Adrenal gland (tissue), 12 donors: ENCODE data around the gene ERN1. TPM values are rescaled to one million over a fixed set of nuclear protein-coding genes. Genes with fewer than 3 reads are reported as not detected.
A peak's percentile ranks its signal among the peaks of the same experiment; 100 is the strongest.

Source experiments
- DNase-seq, 7 donors: peaks; one replicate each; pipeline ENCODE4 v3.0.0-alpha.2; 2019 to 2020
- H3K27ac ChIP-seq, 5 donors: fragments of 200-600 bp; sonication (generic) in 4 of 5; 1 replicate in 3 of 5; 2 replicates in 2 of 5; pipeline versions ENCODE4 v1.5.1 to v1.8.0; 2016 to 2020; ENCODE audit warnings: mild to moderate bottlenecking in 1 of 5
- H3K27me3 ChIP-seq: fragments of 200-600 bp; 2 replicates; pipeline ENCODE4 v1.8.0; 2021
- H3K36me3 ChIP-seq, 2 donors: fragments of 200-600 bp; replicated peaks in 1 of 2; 1 replicate in 1 of 2; 2 replicates in 1 of 2; pipeline versions ENCODE4 v1.5.1 to v1.8.0; 2018 to 2022
- H3K4me1 ChIP-seq, 2 donors: fragments of 200-600 bp; replicated peaks in 1 of 2; 1 replicate in 1 of 2; 2 replicates in 1 of 2; pipeline versions ENCODE4 v1.5.1 to v1.8.0; 2018 to 2021
- H3K4me3 ChIP-seq, 4 donors: fragments of 200-600 bp; sonication (generic) in 3 of 4; one replicate each; pipeline ENCODE4 v1.5.1; 2016 to 2018
- H3K9me3 ChIP-seq, 3 donors: fragments of 200-600 bp; sonication (generic) in 1 of 3; replicated peaks in 1 of 3; 1 replicate in 2 of 3; 2 replicates in 1 of 3; pipeline versions ENCODE4 v1.5.1 to v1.8.0; 2016 to 2021
- POLR2A ChIP-seq, 2 donors: fragments of 450-650 bp; IDR thresholded peaks; one replicate each; pipeline ENCODE4 v1.6.1; 2017; ENCODE audit warnings: antibody characterized with exemption in 2 of 2, mild to moderate bottlenecking in 2 of 2, moderate library complexity in 1 of 2
- WGBS, 4 donors: extraction: QIAGEN DNeasy Blood & Tissue Kit in 2 of 4; methylation state at CpG; one replicate each; pipeline versions ENCODE4 v1.1.5 to v1.1.7; 2013 to 2017; 5-methylcytosine and 5-hydroxymethylcytosine counted together
- intact Hi-C, 2 donors: fragments of 100-400 bp; cut with DNase I; formaldehyde crosslinking; loops; one replicate each; pipeline versions ENCODE4 v1.14.1 to v1.15.0; 2022 to 2023
- polyA plus RNA-seq, 3 donors: library from polyadenylated mRNA; stranded (reverse); fragments of 200-250 nt in 2 of 3; fragments of 350-450 nt in 1 of 3; fragmentation: Illumina TruSeq in 1 of 3; extraction: RNeasy Lipid Tissue Mini Kit (QIAGEN cat#74804) in 1 of 3; gene quantifications; one replicate each; pipeline ENCODE4 v1.2.3, GENCODE V29; 2013 to 2014
- total RNA-seq, 9 donors: library from RNA; depleted of rRNA in 4 of 9; stranded (reverse); fragments of >200 nt in 4 of 9; fragments of 120-200 nt in 1 of 9; fragmentation: NEBNext Ultra II Directional in 1 of 9; extraction: Animal tissue kit (Norgen Biotek cat#: 25700) in 1 of 9; gene quantifications; one replicate each; pipeline versions ENCODE4 v1.1.0 to v1.2.4, GENCODE V29; 2013 to 2023
- TF ChIP-seq, protein P1 (sequence below), 6 experiments: fragments of 450-650 bp in 4 of 6; fragments of 200-600 bp in 2 of 6; sonication (generic) in 1 of 6; IDR thresholded peaks; 1 replicate in 5 of 6; 2 replicates in 1 of 6; pipeline versions ENCODE4 v1.5.1 to v1.8.0; 2016 to 2021; ENCODE audit warnings: antibody characterized with exemption in 6 of 6, mild to moderate bottlenecking in 2 of 6, moderate library complexity in 1 of 6
- donor health status: healthy with polysubstance abuse.
- donor health status: Bipolar disorder and iron deficiency.
- donor health status: DM: yes; HTN: yes; CAD: no.
- donor health status: DM: no; HTN: no; CAD: no.
- donor health status: DM: no; HTN: no; CAD: no.
- donor health status: DM: yes; HTN: yes; CAD: no.

The ERN1 gene
- total and polyA plus RNA-seq, 12 donors: 31.9 to 205 (median 63.1) TPM

DNA sequence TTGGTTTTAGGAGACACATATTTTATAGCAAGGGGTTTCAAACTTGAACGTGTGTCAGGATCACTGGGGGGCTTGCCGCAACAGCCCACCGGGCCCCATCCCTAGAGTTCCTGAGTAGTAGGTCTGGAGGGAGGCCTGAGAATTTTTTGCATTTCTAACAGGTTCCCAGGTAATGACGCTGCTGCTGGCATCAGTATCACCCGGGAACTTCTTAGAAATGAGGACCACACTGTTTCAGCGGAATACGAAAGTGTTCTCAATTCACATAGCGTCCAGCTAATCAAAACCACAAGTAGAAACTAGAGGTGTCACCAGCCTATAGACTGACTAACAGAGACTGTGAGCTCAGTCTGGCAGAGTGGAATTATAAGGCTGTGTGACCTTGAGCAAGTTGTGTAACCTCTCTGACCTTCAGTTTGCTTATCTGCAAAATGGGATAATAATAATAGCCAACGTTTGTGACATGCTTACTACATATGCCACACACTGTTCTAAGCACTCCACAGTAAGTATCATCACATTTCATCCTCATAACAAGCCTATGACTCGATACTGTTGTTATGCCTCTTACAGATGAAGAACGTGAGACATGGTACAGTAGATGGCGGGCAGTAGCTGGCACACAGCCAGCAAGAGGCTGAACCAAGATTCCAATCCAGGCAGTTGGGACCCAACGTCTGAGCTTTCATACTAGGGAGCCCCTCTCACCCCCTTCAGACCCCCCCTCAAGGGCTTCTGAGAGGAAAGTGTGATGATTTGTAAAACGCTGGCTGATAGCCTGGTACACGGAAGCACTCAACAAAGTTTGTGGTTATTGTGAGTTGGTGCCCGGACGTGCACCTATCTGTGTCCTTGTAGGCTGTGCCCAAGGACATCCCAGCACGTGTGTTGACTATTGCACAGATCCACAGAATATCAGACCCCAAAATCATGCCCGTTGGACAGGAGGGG is 104.9 kb downstream of the ERN1 start:
- TF ChIP-seq POLR2A (IDR thresholded peaks at IDR 0.05): no peak
- TF ChIP-seq, protein P1, sequence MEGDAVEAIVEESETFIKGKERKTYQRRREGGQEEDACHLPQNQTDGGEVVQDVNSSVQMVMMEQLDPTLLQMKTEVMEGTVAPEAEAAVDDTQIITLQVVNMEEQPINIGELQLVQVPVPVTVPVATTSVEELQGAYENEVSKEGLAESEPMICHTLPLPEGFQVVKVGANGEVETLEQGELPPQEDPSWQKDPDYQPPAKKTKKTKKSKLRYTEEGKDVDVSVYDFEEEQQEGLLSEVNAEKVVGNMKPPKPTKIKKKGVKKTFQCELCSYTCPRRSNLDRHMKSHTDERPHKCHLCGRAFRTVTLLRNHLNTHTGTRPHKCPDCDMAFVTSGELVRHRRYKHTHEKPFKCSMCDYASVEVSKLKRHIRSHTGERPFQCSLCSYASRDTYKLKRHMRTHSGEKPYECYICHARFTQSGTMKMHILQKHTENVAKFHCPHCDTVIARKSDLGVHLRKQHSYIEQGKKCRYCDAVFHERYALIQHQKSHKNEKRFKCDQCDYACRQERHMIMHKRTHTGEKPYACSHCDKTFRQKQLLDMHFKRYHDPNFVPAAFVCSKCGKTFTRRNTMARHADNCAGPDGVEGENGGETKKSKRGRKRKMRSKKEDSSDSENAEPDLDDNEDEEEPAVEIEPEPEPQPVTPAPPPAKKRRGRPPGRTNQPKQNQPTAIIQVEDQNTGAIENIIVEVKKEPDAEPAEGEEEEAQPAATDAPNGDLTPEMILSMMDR (IDR thresholded peaks at IDR 0.05): no peak
- intact Hi-C loops: loop anchor here (2.0 to 10.0 kb wide), 3 partner anchors 106 to 110 kb away; partner anchors contain the start of genes GH1 (in 2 of the 2), CSHL1 (in 1 of the 2) and ERN1 (in 1 of the 2)
- H3K27ac ChIP-seq: peak overlapping the region in 3 of 5 donors; percentile 28 to 56 (median 39)
- H3K36me3 ChIP-seq: no peaks in the 10 kb centered on the region
- no peaks in the 10 kb centered on the region for H3K9me3 ChIP-seq
- H3K4me3 ChIP-seq: peak overlapping the region in 1 of 4 donors; percentile 35
- peak in 5 of 7 donors; percentile 38 to 67 (median 51) for DNase-seq
- H3K27me3 ChIP-seq: no peaks in the 10 kb centered on the region
- H3K4me1 ChIP-seq: peaks cover 0 to 10% of the 10 kb centered on the region in 2 donors
- WGBS, 4 donors: 51 to 56% (median 54%) methylated on average over 15 to 19 of the region's 19 CpGs

DNA sequence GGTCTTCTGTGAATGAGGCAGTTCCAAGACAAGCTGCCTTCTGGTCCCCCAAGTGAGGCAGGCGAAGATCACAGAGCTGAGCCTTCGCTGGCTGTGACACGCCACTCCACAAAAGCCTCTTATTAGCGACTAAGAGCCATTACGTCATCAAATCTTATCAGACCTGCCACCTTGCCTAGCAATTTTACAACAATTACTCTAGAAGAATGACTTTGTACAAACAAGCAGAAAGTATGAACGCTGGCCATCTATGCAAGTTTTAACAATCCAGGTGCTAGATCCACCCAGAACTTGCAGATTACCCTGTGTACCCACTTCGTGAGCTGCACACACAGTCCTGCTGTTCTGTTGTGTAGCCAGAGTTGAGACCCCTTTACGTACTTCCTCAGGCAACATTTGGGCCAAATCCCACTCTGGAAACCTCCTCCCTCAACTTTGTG is 105.7 kb downstream of the ERN1 start:
- DNase-seq: peak in 3 of 7 donors; percentile 10 to 48 (median 13)
- no peaks in the 10 kb centered on the region for H3K36me3 ChIP-seq
- H3K4me3 ChIP-seq: no peak overlapping the region
- TF ChIP-seq, protein P1 (IDR thresholded peaks at IDR 0.05): no peak
- TF ChIP-seq POLR2A (IDR thresholded peaks at IDR 0.05): no peak
- WGBS, 4 donors: 81 to 86% (median 85%) methylated on average over 8 of the region's 8 CpGs
- H3K9me3 ChIP-seq: no peaks in the 10 kb centered on the region
- H3K27ac ChIP-seq: peak overlapping the region in 1 of 5 donors; percentile 56
- peaks cover 0 to 10% of the 10 kb centered on the region in 2 donors for H3K4me1 ChIP-seq
- H3K27me3 ChIP-seq: no peaks in the 10 kb centered on the region
- intact Hi-C loops: loop anchor here (2.0 to 10.0 kb wide), 2 partner anchors 105 to 109 kb away; partner anchors contain the start of genes GH1 (in 2 of the 2) and CSHL1 (in 1 of the 2)

DNA sequence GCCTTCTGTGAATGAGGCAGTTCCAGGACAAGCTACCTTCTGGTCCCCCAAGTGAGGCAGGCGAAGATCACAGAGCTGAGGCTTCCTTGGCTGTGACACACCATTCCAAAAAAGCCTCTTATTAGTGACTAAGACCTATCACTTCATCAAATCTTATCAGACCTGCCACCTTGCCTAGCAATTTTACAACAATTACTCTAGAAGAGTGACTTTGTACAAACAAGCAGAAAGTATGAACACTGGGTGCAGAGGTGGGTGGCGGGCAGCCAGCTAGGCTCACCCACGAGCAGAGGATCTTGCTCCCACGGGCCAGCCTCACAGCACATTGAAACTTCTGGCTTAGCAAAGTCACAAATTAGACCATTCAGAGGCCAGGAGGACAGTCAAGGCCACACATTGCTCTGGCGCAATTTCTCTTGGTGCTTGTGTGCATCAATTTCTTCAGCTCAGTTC is 107.3 kb downstream of the ERN1 start:
- peak overlapping the region in 2 of 5 donors; percentile 21 to 35 for H3K27ac ChIP-seq
- TF ChIP-seq, protein P1 (IDR thresholded peaks at IDR 0.05): no peak
- no peak for TF ChIP-seq POLR2A (IDR thresholded peaks at IDR 0.05)
- H3K4me1 ChIP-seq: peaks cover 0 to 10% of the 10 kb centered on the region in 2 donors
- intact Hi-C loops: loop anchor here in 1 of 2 donors (10.0 kb wide), 1 partner anchor 108 kb away; the partner anchor contains the start of genes CSHL1 and GH1
- H3K4me3 ChIP-seq: no peak overlapping the region
- no peaks in the 10 kb centered on the region for H3K36me3 ChIP-seq
- no peaks in the 10 kb centered on the region for H3K27me3 ChIP-seq
- peak; percentile 48 to 87 (median 80) for DNase-seq
- 48 to 61% (median 53%) methylated on average over 5 of the region's 5 CpGs for WGBS, 4 donors
- no peaks in the 10 kb centered on the region for H3K9me3 ChIP-seq
